Esophagus muscularis mucosa (tissue), 4 donors: Measurements from ENCODE around the gene VTI1A. TPM values are rescaled to one million over a fixed set of nuclear protein-coding genes. Genes with fewer than 3 reads are reported as not detected.

Source experiments
- DNase-seq: peaks from one replicate; pipeline ENCODE4 v3.0.0-alpha.2; 2017; ENCODE audit errors: extremely low spot score
- H3K27ac ChIP-seq, 4 donors: fragments of 200-600 bp; sonication (generic); replicated peaks in 1 of 4; 1 replicate in 3 of 4; 2 replicates in 1 of 4; pipeline ENCODE4 v1.5.1; 2016 to 2019; ENCODE audit warnings: mild to moderate bottlenecking in 1 of 4
- H3K27me3 ChIP-seq, 4 donors: fragments of 200-600 bp; sonication (generic); one replicate each; pipeline versions ENCODE4 v1.5.1 to v1.6.0; 2016 to 2019
- H3K36me3 ChIP-seq, 4 donors: fragments of 200-600 bp; sonication (generic); one replicate each; pipeline ENCODE4 v1.5.1; 2016 to 2019
- H3K4me1 ChIP-seq, 4 donors: fragments of 200-600 bp; sonication (generic); one replicate each; pipeline ENCODE4 v1.5.1; 2016 to 2019
- H3K4me3 ChIP-seq, 4 donors: fragments of 200-600 bp; sonication (generic); 1 replicate in 2 of 4; 2 replicates in 2 of 4; pipeline ENCODE4 v1.5.1; 2016 to 2019; ENCODE audit warnings: mild to moderate bottlenecking in 4 of 4, moderate library complexity in 1 of 4
- H3K9me3 ChIP-seq, 4 donors: fragments of 200-600 bp; sonication (generic); 1 replicate in 3 of 4; 2 replicates in 1 of 4; pipeline ENCODE4 v1.5.1; 2016 to 2019
- CTCF ChIP-seq, 3 experiments: fragments of 200-600 bp in 2 of 3; fragments of 450-650 bp in 1 of 3; sonication (generic) in 2 of 3; IDR thresholded peaks; one replicate each; pipeline ENCODE4 v1.5.1; 2017 to 2019; ENCODE audit warnings: antibody characterized with exemption in 3 of 3, mild to moderate bottlenecking in 2 of 3, moderate library complexity in 1 of 3
- EP300 ChIP-seq: sonication (generic); formaldehyde crosslinking; IDR thresholded peaks from one replicate; pipeline ENCODE4 v1.6.1; 2017; ENCODE audit warnings: antibody characterized with exemption
- POLR2A ChIP-seq: fragments of 450-650 bp; IDR thresholded peaks from one replicate; pipeline ENCODE4 v1.6.1; 2017; ENCODE audit warnings: antibody characterized with exemption, moderate library complexity, mild to moderate bottlenecking, low read depth
- POLR2AphosphoS5 ChIP-seq, 2 donors: sonication (generic); formaldehyde crosslinking; IDR thresholded peaks; one replicate each; pipeline ENCODE4 v1.6.1; 2017; ENCODE audit warnings: antibody characterized with exemption in 2 of 2
- WGBS: methylation state at CpG from one replicate; pipeline ENCODE4 v1.1.5; 2018; 5-methylcytosine and 5-hydroxymethylcytosine counted together
- intact Hi-C: fragments of 100-400 bp; cut with DNase I; formaldehyde crosslinking; loops from one replicate; pipeline ENCODE4 v1.15.1; 2023
- total RNA-seq, 4 donors: library from RNA; depleted of rRNA; stranded (reverse); fragments of >200 nt; gene quantifications; one replicate each; pipeline versions ENCODE4 v1.1.0 to v1.2.1, GENCODE V29; 2016

Gene VTI1A
- total RNA-seq, 4 donors from 2014 or later: 27.6 to 42.7 (median 33.8) TPM

- intact Hi-C loops: no loop called here
- Histone ChIP-seq H3K9me3 (no peaks in the 10 kb centered on the region), H3K4me3 (no peak overlapping the region), H3K27ac (no peak overlapping the region), H3K36me3 (no peaks in the 10 kb centered on the region), H3K27me3 (no peaks in the 10 kb centered on the region), H3K4me1 (no peaks in the 10 kb centered on the region)
- TF ChIP-seq POLR2AphosphoS5 (IDR thresholded peaks at IDR 0.05): no peak
- no peak for DNase-seq
- WGBS: 88% methylated on average over 2 of the region's 2 CpGs
Observed at GRCh38 chr10:112658465-112658864, 211.4 kb downstream of the VTI1A start.

GRCh38 chr10:112658900-112659638 is 212.1 kb downstream of the VTI1A start:
- Histone ChIP-seq H3K27ac (no peak overlapping the region), H3K9me3 (no peaks in the 10 kb centered on the region), H3K36me3 (no peaks in the 10 kb centered on the region), H3K4me3 (no peak overlapping the region), H3K4me1 (no peaks in the 10 kb centered on the region), H3K27me3 (no peaks in the 10 kb centered on the region)
- WGBS: 82% methylated on average over 6 of the region's 6 CpGs
- TF ChIP-seq EP300 (no peak), POLR2A (no peak), CTCF (IDR thresholded peaks at IDR 0.05) (no peak), POLR2AphosphoS5 (IDR thresholded peaks at IDR 0.05) (no peak)
- intact Hi-C loops: no loop called here
- DNase-seq: no peak

- no peak for DNase-seq
- no peaks in the 10 kb centered on the region for H3K27me3 ChIP-seq
- H3K4me3 ChIP-seq: no peak overlapping the region
- H3K4me1 ChIP-seq: no peaks in the 10 kb centered on the region
- H3K36me3 ChIP-seq: peaks cover 0 to 5% (median 2%) of the 10 kb centered on the region in 4 donors
- H3K9me3 ChIP-seq: no peaks in the 10 kb centered on the region
- intact Hi-C loops: no loop called here
- TF ChIP-seq POLR2AphosphoS5 (IDR thresholded peaks at IDR 0.05) (no peak), CTCF (IDR thresholded peaks at IDR 0.05) (no peak), POLR2A (no peak), EP300 (no peak)
- WGBS: 82% methylated on average over 6 of the region's 6 CpGs
- H3K27ac ChIP-seq: no peak overlapping the region
Observed at GRCh38 chr10:112663234-112664125, 216.5 kb downstream of the VTI1A start.

GRCh38 chr10:112666094-112666493 is 219.1 kb downstream of the VTI1A start:
- H3K9me3 ChIP-seq: no peaks in the 10 kb centered on the region
- TF ChIP-seq POLR2A (no peak), EP300 (no peak), CTCF (IDR thresholded peaks at IDR 0.05) (no peak), POLR2AphosphoS5 (IDR thresholded peaks at IDR 0.05) (no peak)
- H3K27me3 ChIP-seq: no peaks in the 10 kb centered on the region
- intact Hi-C loops: no loop called here
- no peak for DNase-seq
- H3K4me1 ChIP-seq: no peaks in the 10 kb centered on the region
- H3K36me3 ChIP-seq: peaks cover 0 to 28% (median 10%) of the 10 kb centered on the region in 4 donors
- no peak overlapping the region for H3K4me3 ChIP-seq
- no peak overlapping the region for H3K27ac ChIP-seq

- Histone ChIP-seq H3K4me1 (no peaks in the 10 kb centered on the region), H3K9me3 (no peaks in the 10 kb centered on the region), H3K4me3 (no peak overlapping the region), H3K27me3 (no peaks in the 10 kb centered on the region), H3K27ac (no peak overlapping the region), H3K36me3 (peaks cover 0 to 28% (median 10%) of the 10 kb centered on the region in 4 donors)
- WGBS: 98% methylated on average over 4 of the region's 4 CpGs
- TF ChIP-seq POLR2A (no peak), POLR2AphosphoS5 (IDR thresholded peaks at IDR 0.05) (no peak), CTCF (IDR thresholded peaks at IDR 0.05) (no peak), EP300 (no peak)
- intact Hi-C loops: no loop called here
- no peak for DNase-seq
Observed at GRCh38 chr10:112669989-112670388, 223.0 kb downstream of the VTI1A start.
